ENCODE results near the gene WWOX.

GRCh38 chr16:79047337-79047736, 947.9 kb downstream of the WWOX start:
- TF ChIP-seq POLR2AphosphoS5 (IDR thresholded peaks at IDR 0.05; ENCODE audit: borderline replicate concordance, low read depth, low read length), result no peak
- no peak for TF ChIP-seq EZH2 (IDR thresholded peaks at IDR 0.05)
- no peak for TF ChIP-seq FOXP2 (optimal IDR thresholded peaks at IDR 0.05; ENCODE audit: control extremely low read depth, extremely low read length, insufficient read depth)

Measured in SK-N-MC (cell line).